22Rv1 (cell line): ENCODE data around the gene SHCBP1L.
"Not testable (repeated sequence)": the region's sequence is repeated elsewhere in the genome, so short reads cannot be mapped to it uniquely, and the experiment has no call there.

ENCODE experiments used
- H3K27ac ChIP-seq: fragments of 450-650 bp; 2 replicates; pipeline ENCODE4 v1.5.1; 2017
- CTCF ChIP-seq: fragments of 450-650 bp; IDR thresholded peaks from 2 replicates; pipeline ENCODE4 v1.5.1; 2017; ENCODE audit warnings: mild to moderate bottlenecking
- ZFX ChIP-seq: fragments of 450-650 bp; IDR thresholded peaks from 2 replicates; pipeline ENCODE4 v1.6.1; 2017; ENCODE audit warnings: antibody characterized with exemption, borderline replicate concordance

SHCBP1L gene

GRCh38 chr1:182913401-182913800 is 39.6 kb downstream of the SHCBP1L start:
- H3K27ac ChIP-seq = no peak overlapping the region
- no peak for TF ChIP-seq CTCF
- no peak for TF ChIP-seq ZFX

GRCh38 chr1:182910143-182910542 is 42.8 kb downstream of the SHCBP1L start:
- TF ChIP-seq ZFX (no peak), CTCF (peak; percentile 19; the same call in 1 of the 2 replicates)
- H3K27ac ChIP-seq = no peak overlapping the region

GRCh38 chr1:182909578-182909977 is 43.4 kb downstream of the SHCBP1L start:
- TF ChIP-seq CTCF = peak; percentile 1; the same call in 1 of the 2 replicates
- no peak for TF ChIP-seq ZFX
- no peak overlapping the region for H3K27ac ChIP-seq

GRCh38 chr1:182905321-182905720 is 47.6 kb downstream of the SHCBP1L start:
- H3K27ac ChIP-seq = no peak overlapping the region

GRCh38 chr1:182901946-182902345 is 51.0 kb downstream of the SHCBP1L start:
- not testable (repeated sequence) for H3K27ac ChIP-seq

More at GRCh38 chr1:182905321-182905720, 47.6 kb downstream of the SHCBP1L start:
- TF ChIP-seq CTCF (no peak), ZFX (no peak)

GRCh38 chr1:182897696-182898095 is 55.3 kb downstream of the SHCBP1L start:
- H3K27ac ChIP-seq = no peak overlapping the region
- no peak for TF ChIP-seq CTCF
- no peak for TF ChIP-seq ZFX

GRCh38 chr1:182890927-182891610 is 61.9 kb downstream of the SHCBP1L start:
- no peak for TF ChIP-seq ZFX
- TF ChIP-seq CTCF = no peak
- no peak overlapping the region for H3K27ac ChIP-seq

GRCh38 chr1:182889997-182890396 is 63.0 kb downstream of the SHCBP1L start:
- peak overlapping the region; percentile 22 for H3K27ac ChIP-seq
- TF ChIP-seq CTCF (no peak), ZFX (no peak)
